AG04449 (cell line): ENCODE data around the gene EIF2AK2.
A peak's percentile ranks its signal among the peaks of the same experiment; 100 is the strongest.

Source experiments
- CTCF ChIA-PET: fragments of 350-600 bp; formaldehyde crosslinking; extraction: SDS; loops from one replicate; lab custom pipeline; 2021; ENCODE audit warnings: antibody characterized with exemption; lab: Yijun Ruan, JAX
- POLR2A ChIA-PET: fragments of 400-600, 350-600 bp; formaldehyde crosslinking; extraction: SDS; loops from one replicate; lab custom pipeline; 2020; ENCODE audit warnings: antibody characterized with exemption, inconsistent platforms; lab: Yijun Ruan, JAX
- DNase-seq: peaks from one replicate; pipeline ENCODE4 v3.0.0-alpha.2; 2010; ENCODE audit warnings: low read depth, low spot score
- H3K4me3 ChIP-seq: 2 replicates; pipeline ENCODE4 v1.5.1; 2011; ENCODE audit warnings: low read depth, mild to moderate bottlenecking, control low read depth, low read length
- TF ChIP-seq, protein P1 (sequence below): IDR thresholded peaks from one replicate; pipeline ENCODE4 v1.5.1; 2011; ENCODE audit warnings: mild to moderate bottlenecking, moderate library complexity, low read length, control low read depth, inconsistent platforms; ENCODE audit not compliant: insufficient read depth; ENCODE audit errors: missing control alignments

The EIF2AK2 gene

DNA sequence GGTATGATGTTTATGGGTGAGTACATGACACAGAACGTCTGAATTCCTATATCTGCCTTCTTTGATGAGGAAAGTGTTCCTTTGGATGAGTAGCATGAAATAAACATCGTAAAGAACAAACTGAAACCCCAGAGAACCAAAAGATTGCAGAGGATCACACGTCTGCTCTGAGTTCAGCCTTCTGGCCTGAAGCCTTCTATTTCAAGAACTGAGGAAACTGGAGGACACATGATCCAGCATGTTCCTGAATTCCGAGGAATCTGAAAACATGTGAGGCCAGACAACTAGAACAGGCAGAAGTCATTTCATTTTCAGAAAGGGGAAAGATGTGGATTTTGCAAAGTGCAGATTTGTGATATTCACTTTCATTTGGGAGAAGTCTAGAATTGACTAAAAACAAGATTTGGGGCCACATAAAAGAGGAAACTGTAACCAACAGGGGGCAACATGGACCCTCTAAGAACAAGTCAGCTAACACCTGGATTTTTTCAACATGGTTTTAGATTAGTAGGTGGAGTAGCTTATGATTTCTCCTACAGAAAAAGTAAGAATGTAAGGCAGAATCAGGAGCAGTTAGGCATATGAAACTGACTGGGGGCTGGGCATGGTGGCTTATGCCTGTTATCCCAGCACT, 23.3 kb upstream of the EIF2AK2 start:
- ChIA-PET CTCF (interaction anchor here (4.8 kb wide), 1 partner anchor 11 kb away, joined by 54 read pairs; no protein-coding TSS in a partner anchor), POLR2A (no interaction called here)
- TF ChIP-seq, protein P1, sequence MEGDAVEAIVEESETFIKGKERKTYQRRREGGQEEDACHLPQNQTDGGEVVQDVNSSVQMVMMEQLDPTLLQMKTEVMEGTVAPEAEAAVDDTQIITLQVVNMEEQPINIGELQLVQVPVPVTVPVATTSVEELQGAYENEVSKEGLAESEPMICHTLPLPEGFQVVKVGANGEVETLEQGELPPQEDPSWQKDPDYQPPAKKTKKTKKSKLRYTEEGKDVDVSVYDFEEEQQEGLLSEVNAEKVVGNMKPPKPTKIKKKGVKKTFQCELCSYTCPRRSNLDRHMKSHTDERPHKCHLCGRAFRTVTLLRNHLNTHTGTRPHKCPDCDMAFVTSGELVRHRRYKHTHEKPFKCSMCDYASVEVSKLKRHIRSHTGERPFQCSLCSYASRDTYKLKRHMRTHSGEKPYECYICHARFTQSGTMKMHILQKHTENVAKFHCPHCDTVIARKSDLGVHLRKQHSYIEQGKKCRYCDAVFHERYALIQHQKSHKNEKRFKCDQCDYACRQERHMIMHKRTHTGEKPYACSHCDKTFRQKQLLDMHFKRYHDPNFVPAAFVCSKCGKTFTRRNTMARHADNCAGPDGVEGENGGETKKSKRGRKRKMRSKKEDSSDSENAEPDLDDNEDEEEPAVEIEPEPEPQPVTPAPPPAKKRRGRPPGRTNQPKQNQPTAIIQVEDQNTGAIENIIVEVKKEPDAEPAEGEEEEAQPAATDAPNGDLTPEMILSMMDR: no peak
- no peak for DNase-seq
- H3K4me3 ChIP-seq: no peak overlapping the region

DNA sequence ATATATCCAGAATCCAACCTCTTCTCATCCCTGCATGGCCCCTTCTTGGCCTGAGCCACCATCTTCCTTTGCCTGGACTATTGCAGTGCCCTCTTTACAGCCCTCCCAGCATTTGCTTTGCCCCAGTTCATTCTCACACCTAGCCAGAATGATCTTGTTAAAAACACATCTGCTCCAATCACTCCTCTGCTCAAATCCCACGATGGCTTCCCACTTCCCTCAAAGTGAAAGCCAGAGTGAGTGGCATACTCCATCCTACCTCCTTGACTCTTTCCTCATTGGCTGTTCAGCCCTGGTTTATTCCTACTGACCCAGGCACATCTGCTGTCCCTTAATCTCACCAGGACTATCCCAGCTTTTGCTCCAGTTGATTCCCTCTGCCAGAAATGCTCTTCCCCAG, 17.0 kb upstream of the EIF2AK2 start:
- no peak overlapping the region for H3K4me3 ChIP-seq
- DNase-seq: no peak
- POLR2A ChIA-PET: no interaction called here
- CTCF ChIA-PET: no interaction called here
- TF ChIP-seq, protein P1: no peak

DNA sequence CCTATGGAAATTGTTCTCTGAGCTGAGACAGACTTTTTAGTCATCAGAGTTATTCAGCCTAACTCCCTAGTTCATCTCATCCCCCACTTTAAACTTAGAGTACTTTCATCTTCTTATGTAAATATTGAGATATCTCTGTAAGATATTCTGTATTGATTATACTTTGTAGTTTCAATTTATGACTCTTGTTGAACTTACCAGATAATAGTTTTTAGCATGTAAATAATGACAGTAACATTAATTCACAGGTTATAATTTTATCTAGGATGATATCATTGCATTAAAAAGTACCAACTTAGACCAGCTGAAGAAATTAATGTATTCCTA, 14.8 kb upstream of the EIF2AK2 start:
- TF ChIP-seq, protein P1: no peak
- ChIA-PET POLR2A (no interaction called here), CTCF (no interaction called here)
- no peak for DNase-seq
- no peak overlapping the region for H3K4me3 ChIP-seq

DNA sequence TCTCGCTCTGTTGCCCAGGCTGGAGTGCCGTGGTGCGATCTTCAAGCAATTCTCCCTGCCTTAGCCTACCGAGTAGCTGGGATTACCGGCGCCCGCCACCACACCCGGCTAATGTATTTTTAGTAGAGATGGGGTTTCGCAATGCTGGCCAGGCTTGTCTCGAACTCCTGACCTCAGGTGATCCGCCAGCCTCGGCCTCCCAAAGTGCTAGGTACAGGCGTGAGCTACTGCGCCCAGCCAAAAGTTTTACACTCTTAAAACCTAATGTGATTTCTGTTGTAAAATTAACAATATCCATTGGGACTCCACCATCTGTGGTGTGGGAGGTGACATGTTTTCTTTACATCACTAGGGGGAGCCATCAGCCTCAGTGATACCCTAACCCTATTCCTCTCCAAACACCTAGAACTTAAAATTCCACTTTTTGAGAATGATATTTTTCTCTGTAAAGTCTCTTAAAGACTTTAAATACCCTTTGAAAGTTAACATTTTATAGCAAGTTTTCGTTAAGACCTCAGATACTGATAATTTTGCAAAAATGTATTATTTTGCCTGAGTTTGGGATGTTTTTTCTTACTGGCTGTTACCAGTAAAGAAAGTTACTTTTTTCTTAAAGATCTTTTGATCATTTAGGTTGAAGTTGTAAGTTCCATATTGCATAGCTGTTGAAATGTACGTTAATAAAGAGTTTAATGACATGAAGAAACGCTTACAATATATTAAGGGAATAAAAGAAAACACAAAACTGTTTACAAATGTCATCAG, 11.6 kb upstream of the EIF2AK2 start:
- no peak for DNase-seq
- H3K4me3 ChIP-seq: no peak overlapping the region
- ChIA-PET POLR2A (no interaction called here), CTCF (interaction anchor here (0.6 to 4.8 kb wide), 25 partner anchors 9 to 709 kb away, joined by 3 to 54 read pairs (median 4); partner anchors contain the start of genes CEBPZ, EIF2AK2 and NDUFAF7)
- TF ChIP-seq, protein P1: peak; percentile 61

DNA sequence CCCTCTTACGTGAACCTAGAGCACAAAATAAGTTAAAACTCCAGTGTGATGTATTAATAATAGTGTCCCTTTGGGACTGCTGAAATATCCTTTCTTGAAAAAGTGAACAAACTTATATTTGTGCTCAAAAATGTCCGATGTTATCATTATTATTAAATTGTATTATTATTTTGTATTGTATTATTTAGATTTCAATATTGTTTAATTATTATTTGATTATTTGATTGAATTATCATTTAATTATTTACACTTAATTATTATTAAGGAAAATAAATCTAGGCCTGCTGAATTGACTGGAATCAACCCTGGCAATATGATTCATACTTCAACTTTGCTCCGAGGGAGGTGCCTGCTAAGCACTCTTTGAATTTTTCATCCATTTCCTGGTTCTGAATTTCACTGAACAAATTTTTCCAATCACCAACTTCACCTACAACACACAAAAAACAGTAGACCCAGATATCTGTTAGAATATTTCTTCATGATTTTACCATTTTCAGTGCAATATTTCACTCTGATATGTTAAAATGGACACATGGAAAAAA, 10.9 kb upstream of the EIF2AK2 start:
- TF ChIP-seq, protein P1: no peak
- H3K4me3 ChIP-seq: no peak overlapping the region
- POLR2A ChIA-PET: interaction anchor here (0.8 kb wide), 1 partner anchor 23 kb away, joined by 3 read pairs; no protein-coding TSS in a partner anchor
- CTCF ChIA-PET: interaction anchor here (0.6 to 4.8 kb wide), 13 partner anchors 9 to 708 kb away, joined by 3 to 54 read pairs (median 5); partner anchors contain the start of genes CEBPZ, EIF2AK2 and NDUFAF7
- no peak for DNase-seq

DNA sequence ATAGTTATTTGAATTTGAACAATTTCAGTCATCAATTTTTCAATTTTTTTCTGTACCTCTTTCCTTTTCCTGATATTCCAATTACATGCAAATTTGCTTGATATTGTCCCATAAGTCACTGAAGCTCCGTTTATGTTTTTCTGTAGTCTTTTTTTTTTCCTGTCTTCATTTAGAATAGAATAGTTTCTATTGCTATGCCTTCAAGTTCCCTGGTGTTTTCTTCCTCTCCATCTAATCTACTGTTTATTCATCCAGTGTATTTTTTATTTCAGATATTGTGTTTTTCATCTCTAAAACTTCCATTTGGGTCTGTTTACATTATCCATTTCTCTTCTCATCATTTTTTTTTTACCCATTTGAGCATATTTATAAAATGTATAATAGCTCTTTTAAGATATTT, 8.0 kb upstream of the EIF2AK2 start:
- CTCF ChIA-PET: no interaction called here
- H3K4me3 ChIP-seq: no peak overlapping the region
- TF ChIP-seq, protein P1: no peak
- DNase-seq: no peak
- POLR2A ChIA-PET: no interaction called here
